Natural killer cell (primary cell): Measurements from ENCODE around the gene UQCRHL. TPM values are rescaled to one million over a fixed set of nuclear protein-coding genes. Genes with fewer than 3 reads are reported as not detected.

Experiments
- ATAC-seq, 3 donors: fragments of 150-1000 bp in 2 of 3; fragments of 200-7000 bp in 1 of 3; cut with Tn5 transposase; 1 replicate in 1 of 3; 2 replicates in 2 of 3; pipeline ENCODE4 v1.10.0; 2021; ENCODE audit warnings: mild to moderate bottlenecking in 2 of 3, moderate library complexity in 2 of 3
- DNase-seq, 2 donors: peaks; one replicate each; pipeline versions ENCODE4 v3.0.0 to v3.0.0-alpha.2; 2013 to 2021; ENCODE audit warnings: mixed read lengths in 1 of 2
- H3K27ac ChIP-seq: one replicate; pipeline ENCODE4 v1.5.1; 2013; ENCODE audit warnings: mild to moderate bottlenecking, low read length
- H3K27me3 ChIP-seq: one replicate; pipeline ENCODE4 v1.6.1; 2013; ENCODE audit warnings: low read length; ENCODE audit not compliant: control insufficient read depth, insufficient read depth
- H3K36me3 ChIP-seq: one replicate; pipeline ENCODE4 v1.6.1; 2013; ENCODE audit warnings: low read length; ENCODE audit not compliant: control insufficient read depth, insufficient read depth
- H3K4me1 ChIP-seq: one replicate; pipeline ENCODE4 v1.6.1; 2013; ENCODE audit warnings: low read length; ENCODE audit not compliant: control insufficient read depth, insufficient read depth
- H3K4me3 ChIP-seq: one replicate; pipeline ENCODE4 v1.5.1; 2013; ENCODE audit warnings: low read length
- H3K9me3 ChIP-seq: one replicate; pipeline ENCODE4 v1.6.1; 2013; ENCODE audit warnings: low read length; ENCODE audit not compliant: control insufficient read depth, insufficient read depth
- H3K27ac Mint-ChIP-seq, 2 donors: one replicate each; pipeline ENCODE4 v1.8.0; 2022; ENCODE audit warnings: mild to moderate bottlenecking in 2 of 2, mixed read lengths in 2 of 2, moderate library complexity in 1 of 2
- H3K27me3 Mint-ChIP-seq, 2 donors: one replicate each; pipeline ENCODE4 v1.8.0; 2022; ENCODE audit warnings: low read depth in 2 of 2, mixed read lengths in 2 of 2
- H3K36me3 Mint-ChIP-seq: one replicate; pipeline ENCODE4 v1.8.0; 2022; ENCODE audit warnings: mixed read lengths
- H3K4me1 Mint-ChIP-seq, 2 donors: one replicate each; pipeline ENCODE4 v1.8.0; 2022; ENCODE audit warnings: mixed read lengths in 2 of 2
- H3K4me3 Mint-ChIP-seq: one replicate; pipeline ENCODE4 v1.8.0; 2022; ENCODE audit warnings: mild to moderate bottlenecking, moderate library complexity, mixed read lengths
- H3K9me3 Mint-ChIP-seq, 2 donors: one replicate each; pipeline ENCODE4 v1.8.0; 2022; ENCODE audit warnings: mixed read lengths in 2 of 2
- CTCF ChIP-seq: fragments of 200-600 bp; IDR thresholded peaks from one replicate; pipeline ENCODE4 v1.8.0; 2022; ENCODE audit warnings: antibody characterized with exemption
- WGBS: methylation state at CpG from one replicate; pipeline ENCODE4 v1.1.7; 2013; ENCODE audit warnings: missing lambda C conversion rate; ENCODE audit not compliant: insufficient coverage; 5-methylcytosine and 5-hydroxymethylcytosine counted together
- intact Hi-C: fragments of 100-400 bp; cut with micrococcal nuclease; formaldehyde crosslinking; loops from one replicate; pipeline ENCODE4 v1.14.2; 2022
- total RNA-seq, 4 donors: library from RNA; stranded (reverse); fragments of 120-200 nt in 1 of 4; gene quantifications; one replicate each; pipeline versions ENCODE4 v1.2.3 to v1.2.4, GENCODE V29; 2013 to 2022

UQCRHL gene
- total RNA-seq, 3 donors from 2014 or later (not counting 1 experiment from before 2014, with no cell fraction given): 0.87 to 1.2 (median 1.0) TPM

- Mint-ChIP-seq H3K27ac (no peak overlapping the region), H3K36me3 (no peaks in the 10 kb centered on the region), H3K4me3 (no peak overlapping the region), H3K27me3 (peaks cover 0 to 3% of the 10 kb centered on the region in 2 donors), H3K9me3 (no peaks in the 10 kb centered on the region), H3K4me1 (no peaks in the 10 kb centered on the region)
- ATAC-seq (no peak), DNase-seq (no peak)
- Histone ChIP-seq H3K27ac (no peak overlapping the region), H3K4me1 (no peaks in the 10 kb centered on the region), H3K9me3 (no peaks in the 10 kb centered on the region), H3K4me3 (no peak overlapping the region), H3K27me3 (no peaks in the 10 kb centered on the region), H3K36me3 (no peaks in the 10 kb centered on the region)
- intact Hi-C loops: no loop called here
- 80% methylated on average over 5 of the region's 7 CpGs for WGBS
- no peak for TF ChIP-seq CTCF
These were observed 29.3 kb downstream of the UQCRHL start for GRCh38 chr1:15777909-15778707.

- WGBS: 78% methylated on average over 2 of the region's 2 CpGs
These were observed 31.7 kb downstream of the UQCRHL start for GRCh38 chr1:15775706-15776105.

GRCh38 chr1:15771836-15772515 lies 35.5 kb downstream of the UQCRHL start:
- Histone ChIP-seq H3K4me3 (no peak overlapping the region), H3K9me3 (no peaks in the 10 kb centered on the region), H3K4me1 (no peaks in the 10 kb centered on the region), H3K27me3 (no peaks in the 10 kb centered on the region), H3K36me3 (no peaks in the 10 kb centered on the region), H3K27ac (no peak overlapping the region)
- H3K36me3 Mint-ChIP-seq: no peaks in the 10 kb centered on the region
- H3K4me3 Mint-ChIP-seq: no peak overlapping the region
- ATAC-seq: no peak
- H3K27me3 Mint-ChIP-seq: peaks cover 5 to 7% of the 10 kb centered on the region in 2 donors
- WGBS: 80% methylated on average over 6 of the region's 6 CpGs
- H3K9me3 Mint-ChIP-seq: no peaks in the 10 kb centered on the region
- no peak overlapping the region for H3K27ac Mint-ChIP-seq
- H3K4me1 Mint-ChIP-seq: no peaks in the 10 kb centered on the region
- intact Hi-C loops: no loop called here
- no peak for TF ChIP-seq CTCF
- DNase-seq: no peak

More at GRCh38 chr1:15775706-15776105, 31.7 kb downstream of the UQCRHL start:
- H3K27me3 ChIP-seq: no peaks in the 10 kb centered on the region
- no peak overlapping the region for H3K27ac Mint-ChIP-seq
- no peaks in the 10 kb centered on the region for H3K36me3 ChIP-seq
- TF ChIP-seq CTCF: no peak
- H3K9me3 ChIP-seq: no peaks in the 10 kb centered on the region
- no peak overlapping the region for H3K4me3 Mint-ChIP-seq
- H3K4me1 Mint-ChIP-seq: no peaks in the 10 kb centered on the region
- no peaks in the 10 kb centered on the region for H3K9me3 Mint-ChIP-seq
- DNase-seq (no peak), ATAC-seq (no peak)
- H3K36me3 Mint-ChIP-seq: no peaks in the 10 kb centered on the region
- no peak overlapping the region for H3K4me3 ChIP-seq
- peaks cover 5 to 8% of the 10 kb centered on the region in 2 donors for H3K27me3 Mint-ChIP-seq
- intact Hi-C loops: no loop called here
- no peak overlapping the region for H3K27ac ChIP-seq
- H3K4me1 ChIP-seq: no peaks in the 10 kb centered on the region
